IMR-90 (cell line): Measurements from ENCODE around the gene PKD1L1. TPM values are rescaled to one million over a fixed set of nuclear protein-coding genes. Genes with fewer than 3 reads are reported as not detected.

Experiments
- CTCF ChIP-seq: conservative IDR thresholded peaks from 2 replicates; pipeline ENCODE4 v1.5.1; 2012; ENCODE audit warnings: mild to moderate bottlenecking, low read depth, low read length, improper control_type of control experiment
- FOS ChIP-seq: fragments of 150-350 bp; IDR thresholded peaks from 2 replicates; pipeline ENCODE4 v1.6.1; 2016; ENCODE audit warnings: low read depth, low read length
- polyA plus RNA-seq, 3 experiments: library from polyadenylated mRNA; depleted of rRNA; stranded (reverse); fragments of >200 nt; gene quantifications; 2 replicates each; pipeline ENCODE4 v1.2.3, GENCODE V29; 2012; ENCODE audit warnings: low replicate concordance in 1 of 3
- total RNA-seq: library from RNA; depleted of rRNA; stranded (reverse); fragments of >200 nt; gene quantifications from 2 replicates; pipeline ENCODE4 v1.2.3, GENCODE V29; 2012

PKD1L1 gene
- total and polyA plus RNA-seq, 2 of the 4 experiments (the other 2 are of a cell fraction), result under 0.01 to 0.15 TPM

GRCh38 chr7:47786557-47787248 is 161.6 kb downstream of the PKD1L1 start (continued):
- no peak for TF ChIP-seq CTCF
- peak; percentile 98 for TF ChIP-seq FOS
